HEK293 (cell line): Measurements from ENCODE around the gene TPSG1.

Experiments used
- CTCF ChIA-PET: fragments of 350-600 bp; formaldehyde crosslinking; extraction: SDS; loops from one replicate; lab custom pipeline; 2021; ENCODE audit warnings: antibody characterized with exemption; lab: Yijun Ruan, JAX
- POLR2A ChIA-PET: fragments of 300-600 bp; formaldehyde crosslinking; extraction: SDS; loops from one replicate; lab custom pipeline; 2020; ENCODE audit warnings: antibody characterized with exemption, inconsistent platforms; lab: Yijun Ruan, JAX
- H3K27ac ChIP-seq: fragments of 200-500 bp; sonication (Bioruptor generic); 2 replicates; pipeline ENCODE4 v1.5.1; 2014; ENCODE audit warnings: low read depth, low read length, control low read depth, inconsistent platforms; ENCODE audit errors: extremely low read depth
- H3K36me3 ChIP-seq, 2 experiments: fragments of 200-500 bp in 1 of 2; sonication (Bioruptor generic) in 1 of 2; 1 replicate in 1 of 2; 2 replicates in 1 of 2; pipeline ENCODE4 v1.5.1; 2014 to 2017; ENCODE audit warnings: inconsistent platforms in 2 of 2, low read length in 2 of 2; ENCODE audit not compliant: control insufficient read depth in 2 of 2, insufficient read depth in 1 of 2
- H3K4me1 ChIP-seq: fragments of 200-500 bp; sonication (Bioruptor generic); 2 replicates; pipeline ENCODE4 v1.5.1; 2014; ENCODE audit warnings: mild to moderate bottlenecking, low read length, inconsistent platforms; ENCODE audit not compliant: control insufficient read depth, insufficient read depth
- H3K4me3 ChIP-seq: 2 replicates; pipeline ENCODE4 v1.5.1; 2011; ENCODE audit warnings: low read depth, mild to moderate bottlenecking, control low read depth, low read length, moderate library complexity
- H3K9me3 ChIP-seq: fragments of 200-500 bp; sonication (Bioruptor generic); 2 replicates; pipeline ENCODE4 v1.5.1; 2014; ENCODE audit warnings: low read depth, low read length, inconsistent platforms; ENCODE audit not compliant: control insufficient read depth, insufficient read depth
- GLIS1 ChIP-seq: fragments of 450-650 bp; formaldehyde crosslinking; IDR thresholded peaks from 2 replicates; pipeline ENCODE4 v1.5.1; 2016; ENCODE audit warnings: missing biosample characterization, missing genetic modification characterization
- KLF1 ChIP-seq: fragments of 450-650 bp; formaldehyde crosslinking; IDR thresholded peaks from 2 replicates; pipeline ENCODE4 v1.5.1; 2016; ENCODE audit warnings: missing biosample characterization, missing genetic modification characterization
- PBX3 ChIP-seq: sonication (generic); formaldehyde crosslinking; IDR thresholded peaks from 2 replicates; pipeline ENCODE4 v1.8.1; 2022; ENCODE audit warnings: mild to moderate bottlenecking, moderate library complexity, missing genetic modification reagents
- REPIN1 ChIP-seq: fragments of 450-650 bp; formaldehyde crosslinking; IDR thresholded peaks from 2 replicates; pipeline ENCODE4 v1.5.1; 2017; ENCODE audit warnings: missing biosample characterization, missing genetic modification characterization, low read depth
- ZBTB17 ChIP-seq: fragments of 450-650 bp; formaldehyde crosslinking; IDR thresholded peaks from 2 replicates; pipeline ENCODE4 v1.5.1; 2016; ENCODE audit warnings: missing biosample characterization, missing genetic modification characterization
- ZBTB26 ChIP-seq: fragments of 450-650 bp; formaldehyde crosslinking; optimal IDR thresholded peaks from 2 replicates; pipeline ENCODE3; 2016; ENCODE audit warnings: missing biosample characterization, mild to moderate bottlenecking, missing genetic modification characterization
- ZBTB8A ChIP-seq: fragments of 450-650 bp; formaldehyde crosslinking; IDR thresholded peaks from 2 replicates; pipeline ENCODE4 v1.5.1; 2016; ENCODE audit warnings: missing biosample characterization, missing genetic modification characterization
- ZFHX2 ChIP-seq: fragments of 450-650 bp; formaldehyde crosslinking; conservative IDR thresholded peaks from 2 replicates; pipeline ENCODE4 v1.5.1; 2016; ENCODE audit warnings: missing biosample characterization, missing genetic modification characterization
- ZFP41 ChIP-seq: fragments of 450-650 bp; formaldehyde crosslinking; IDR thresholded peaks from 2 replicates; pipeline ENCODE4 v1.5.1; 2016; ENCODE audit warnings: missing biosample characterization, missing genetic modification characterization, borderline replicate concordance
- ZIC2 ChIP-seq: fragments of 450-650 bp; formaldehyde crosslinking; IDR thresholded peaks from 2 replicates; pipeline ENCODE4 v1.5.1; 2016; ENCODE audit warnings: missing biosample characterization, missing genetic modification characterization
- ZNF335 ChIP-seq: fragments of 450-650 bp; formaldehyde crosslinking; conservative IDR thresholded peaks from 2 replicates; pipeline ENCODE4 v1.5.1; 2016; ENCODE audit warnings: missing biosample characterization, missing genetic modification characterization
- ZNF341 ChIP-seq: fragments of 450-650 bp; formaldehyde crosslinking; IDR thresholded peaks from 2 replicates; pipeline ENCODE4; 2016; ENCODE audit warnings: low read depth, missing biosample characterization, missing genetic modification characterization
- ZNF449 ChIP-seq: fragments of 450-650 bp; formaldehyde crosslinking; IDR thresholded peaks from 2 replicates; pipeline ENCODE4 v1.5.1; 2017; ENCODE audit warnings: missing biosample characterization, mild to moderate bottlenecking, missing genetic modification characterization, moderate library complexity
- ZNF514 ChIP-seq: fragments of 450-650 bp; formaldehyde crosslinking; IDR thresholded peaks from 2 replicates; pipeline ENCODE4 v1.5.1; 2016; ENCODE audit warnings: missing biosample characterization, missing genetic modification characterization
- ZNF600 ChIP-seq: fragments of 450-650 bp; formaldehyde crosslinking; IDR thresholded peaks from 2 replicates; pipeline ENCODE4 v1.5.1; 2016; ENCODE audit warnings: missing biosample characterization, missing genetic modification characterization
- ZNF654 ChIP-seq: fragments of 450-650 bp; formaldehyde crosslinking; IDR thresholded peaks from 2 replicates; pipeline ENCODE4 v1.5.1; 2016; ENCODE audit warnings: low read depth, missing biosample characterization, missing genetic modification characterization
- ZNF658 ChIP-seq: fragments of 450-650 bp; formaldehyde crosslinking; IDR thresholded peaks from 2 replicates; pipeline ENCODE4; 2016; ENCODE audit warnings: missing biosample characterization, missing genetic modification characterization
- ZNF692 ChIP-seq: fragments of 450-650 bp; formaldehyde crosslinking; IDR thresholded peaks from 2 replicates; pipeline ENCODE4 v1.5.1; 2016; ENCODE audit warnings: missing biosample characterization, missing genetic modification characterization
- ZNF768 ChIP-seq: fragments of 450-650 bp; formaldehyde crosslinking; IDR thresholded peaks from 2 replicates; pipeline ENCODE4 v1.5.1; 2018; ENCODE audit warnings: missing biosample characterization, mild to moderate bottlenecking, missing genetic modification characterization

TPSG1 gene

GRCh38 chr16:1261131-1261892, 36.2 kb upstream of the TPSG1 start:
- POLR2A ChIA-PET: no interaction called here
- CTCF ChIA-PET: no interaction called here
- Histone ChIP-seq H3K27ac (no peak overlapping the region), H3K4me1 (no peaks in the 10 kb centered on the region), H3K4me3 (no peak overlapping the region), H3K36me3 (no peaks in the 10 kb centered on the region), H3K9me3 (no peaks in the 10 kb centered on the region)
- TF ChIP-seq ZNF335 (tag by site-specific recombination): peak; percentile 51
- TF ChIP-seq ZNF341 (tag by site-specific recombination): peak; percentile 33; the same call in 1 of the 2 replicates
- TF ChIP-seq ZIC2 (tag by site-specific recombination): peak; percentile 80
- 0 out of 2 replicates have a peak, but pooled peaks have one; percentile 40 for TF ChIP-seq PBX3
- peak; percentile 7 for TF ChIP-seq ZBTB26 (tag by site-specific recombination)
- TF ChIP-seq ZNF768 (tag by site-specific recombination): no peak
- TF ChIP-seq GLIS1 (tag by site-specific recombination): peak; percentile 20; the same call in 1 of the 2 replicates
- TF ChIP-seq ZNF449: peak; percentile 77; the same call in 1 of the 2 replicates
- peak; percentile 26; the same call in 1 of the 2 replicates for TF ChIP-seq ZBTB17 (tag by site-specific recombination)
- 0 out of 2 replicates have a peak, but pooled peaks have one; percentile 31 for TF ChIP-seq ZNF600 (tag by site-specific recombination)
- TF ChIP-seq ZNF654 (tag by site-specific recombination): no peak
- TF ChIP-seq REPIN1 (tag by site-specific recombination): no peak
- TF ChIP-seq ZFHX2 (tag by site-specific recombination): peak; percentile 37; the same call in 1 of the 2 replicates
- TF ChIP-seq ZBTB8A (tag by site-specific recombination): peak; percentile 37; the same call in 1 of the 2 replicates
- no peak for TF ChIP-seq ZNF658

- no peaks in the 10 kb centered on the region for H3K36me3 ChIP-seq
- no peak for TF ChIP-seq ZFP41
- TF ChIP-seq ZNF692 (tag by site-specific recombination): no peak
- 0 out of 2 replicates have a peak, but pooled peaks have one; percentile 12 for TF ChIP-seq KLF1 (tag by site-specific recombination)
- no peak for TF ChIP-seq ZNF514 (tag by site-specific recombination)
- no peak overlapping the region for H3K27ac ChIP-seq
- ChIA-PET CTCF (no interaction called here), POLR2A (no interaction called here)
- H3K4me3 ChIP-seq: no peak overlapping the region
- H3K9me3 ChIP-seq: no peaks in the 10 kb centered on the region
- H3K4me1 ChIP-seq: no peaks in the 10 kb centered on the region
Observed at GRCh38 chr16:1260101-1260680, 35.1 kb upstream of the TPSG1 start.
